GM10847 (cell line): Measurements from ENCODE around the gene CFAP99.

Experiments
- POLR2A ChIP-seq: IDR thresholded peaks from 2 replicates; pipeline ENCODE4 v1.6.1; 2011; ENCODE audit not compliant: insufficient read length; ENCODE audit errors: extremely low read depth

The CFAP99 gene

DNA sequence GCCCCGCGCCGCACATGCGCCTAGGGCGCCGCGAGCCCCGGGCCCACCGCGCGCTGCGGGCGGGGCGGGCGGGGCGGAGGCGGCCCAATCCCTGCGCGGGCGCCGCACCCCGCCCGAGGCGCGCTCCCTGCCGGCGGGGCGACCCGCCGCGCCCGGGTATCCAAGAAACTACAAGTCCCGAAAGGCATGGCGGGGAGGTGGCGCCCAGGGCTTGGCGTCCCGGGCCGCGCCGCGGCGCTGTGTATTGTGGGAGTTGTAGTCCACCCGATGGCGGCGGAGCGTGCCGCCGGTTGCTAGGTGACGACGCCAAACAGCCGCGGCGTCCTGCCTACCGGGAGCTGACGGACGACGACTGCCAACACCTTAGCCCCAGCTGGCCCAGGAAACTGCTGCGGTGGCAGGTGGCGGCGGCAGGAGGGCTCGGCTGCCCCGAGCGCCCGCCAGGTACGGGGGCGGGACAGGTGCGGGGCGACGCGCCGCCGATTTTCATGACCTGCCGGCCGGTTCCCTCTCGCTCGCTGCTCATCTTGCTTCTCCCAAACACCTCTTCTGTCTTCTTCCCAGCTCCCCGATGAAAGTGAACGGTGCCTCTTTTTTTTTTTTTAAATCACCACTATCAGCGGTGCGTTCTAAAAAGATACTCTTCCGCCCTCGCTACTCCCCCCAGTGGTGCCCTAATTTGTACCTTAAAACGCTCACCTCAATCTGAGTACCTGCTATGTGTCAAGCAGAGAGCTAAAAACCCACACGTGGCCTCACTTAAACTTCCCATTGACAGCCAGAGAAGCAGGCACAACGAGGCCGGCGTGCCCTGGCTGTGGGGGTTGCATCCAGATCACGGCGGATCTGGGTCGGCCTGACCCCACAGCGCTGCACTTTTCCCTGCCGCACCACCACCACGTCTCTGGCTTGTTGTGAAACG lies at the start of gene CFAP99:
CFAP99 (plus strand) TSS at position 306 of the 922 bp plus-strand sequence.
- no peak for TF ChIP-seq POLR2A

DNA sequence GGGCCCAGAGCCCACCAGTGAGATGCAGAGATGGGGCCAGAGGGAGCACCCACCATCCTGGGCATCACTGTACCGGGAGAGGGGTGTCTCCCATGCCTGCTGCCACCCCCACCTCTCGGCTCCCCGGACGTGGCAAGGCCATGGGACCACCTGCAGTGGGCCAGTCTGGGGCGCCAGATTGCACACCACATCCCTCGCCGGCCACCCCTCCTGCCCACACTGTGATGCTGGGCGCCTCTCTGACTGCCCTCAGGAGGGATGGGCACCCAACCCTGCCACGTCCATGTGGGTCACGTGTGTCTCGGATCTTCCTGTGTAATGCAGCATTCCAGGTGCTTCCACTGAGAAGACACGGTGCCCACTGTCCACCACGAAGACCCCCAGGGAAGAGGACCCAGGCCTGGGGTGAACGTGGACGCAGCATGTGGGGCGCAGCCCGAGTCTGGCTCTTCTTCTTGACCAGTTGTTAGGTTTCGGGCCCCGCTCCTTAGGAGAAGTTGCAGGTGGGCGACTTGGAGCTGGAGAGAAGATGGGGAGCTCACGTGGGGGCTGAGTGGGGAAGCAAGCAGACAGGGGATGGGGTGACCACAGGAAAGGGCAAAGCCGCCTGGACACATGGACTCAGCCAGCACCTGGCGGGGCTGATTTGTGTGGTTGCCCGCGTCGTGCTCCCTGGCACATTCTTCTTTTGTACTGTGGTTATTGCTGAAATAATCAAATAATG lies 48.0 kb upstream of the CFAP99 start:
- TF ChIP-seq POLR2A, result no peak

DNA sequence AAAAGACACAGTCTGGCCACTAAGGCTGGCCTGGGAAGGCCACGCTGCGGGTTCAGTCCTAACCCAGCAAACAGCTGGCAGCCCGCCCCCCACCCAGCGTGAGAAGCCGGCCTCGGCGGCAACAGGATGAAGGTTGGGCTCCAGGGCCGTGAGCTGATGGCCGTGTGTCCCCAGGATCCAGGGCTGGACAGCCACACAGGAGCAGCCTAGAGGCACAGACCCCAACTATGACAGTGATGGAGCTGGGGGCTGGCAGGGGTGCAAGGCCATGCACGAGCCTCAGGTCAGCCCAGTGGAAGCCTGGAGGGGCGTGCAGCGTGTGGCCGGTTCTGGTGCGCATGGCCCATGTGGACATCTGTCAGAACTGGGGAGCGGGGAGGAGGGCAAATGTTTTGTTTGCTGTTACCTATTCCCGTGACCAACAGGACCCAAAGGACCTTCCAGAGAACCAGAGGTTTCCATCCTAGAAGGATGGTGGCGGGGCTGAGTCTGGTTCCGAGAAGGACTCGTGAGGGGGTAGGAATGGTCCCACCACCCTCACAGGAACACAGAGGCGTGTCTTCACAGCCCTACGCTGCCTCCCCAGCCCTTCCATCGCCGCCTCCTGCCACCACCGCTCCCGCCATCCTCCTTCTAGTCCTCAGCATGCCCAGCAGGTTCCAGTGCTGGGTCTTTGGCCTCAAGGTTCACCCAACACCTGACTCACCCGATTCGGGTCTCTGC lies 46.8 kb upstream of the CFAP99 start:
- TF ChIP-seq POLR2A, result no peak

DNA sequence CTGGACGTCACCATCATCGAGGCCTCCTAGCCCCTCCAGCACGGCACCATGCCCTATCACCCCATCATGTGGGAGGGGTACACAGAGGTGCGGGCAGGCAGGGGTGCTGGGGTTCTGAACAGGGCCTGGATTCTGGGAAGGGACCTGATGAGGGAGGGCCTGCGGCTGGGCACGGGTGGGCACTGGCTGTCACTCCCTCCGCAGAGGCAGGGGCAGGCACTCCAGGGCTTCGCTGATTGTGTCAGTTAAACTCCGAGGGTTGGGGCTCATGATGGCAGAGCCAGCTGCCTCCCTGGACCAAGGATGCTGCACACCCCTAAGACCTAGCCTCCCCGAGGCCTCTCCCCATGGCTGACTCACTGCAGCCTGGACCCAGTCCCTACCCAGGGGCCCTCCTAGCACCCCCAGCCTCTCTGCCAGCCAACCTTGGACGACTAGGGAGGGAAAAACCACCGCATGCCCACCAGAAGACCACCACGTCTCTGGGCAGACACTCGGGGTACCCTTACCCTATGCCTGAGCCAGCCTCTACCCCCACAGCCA lies 46.2 kb upstream of the CFAP99 start:
- no peak for TF ChIP-seq POLR2A

DNA sequence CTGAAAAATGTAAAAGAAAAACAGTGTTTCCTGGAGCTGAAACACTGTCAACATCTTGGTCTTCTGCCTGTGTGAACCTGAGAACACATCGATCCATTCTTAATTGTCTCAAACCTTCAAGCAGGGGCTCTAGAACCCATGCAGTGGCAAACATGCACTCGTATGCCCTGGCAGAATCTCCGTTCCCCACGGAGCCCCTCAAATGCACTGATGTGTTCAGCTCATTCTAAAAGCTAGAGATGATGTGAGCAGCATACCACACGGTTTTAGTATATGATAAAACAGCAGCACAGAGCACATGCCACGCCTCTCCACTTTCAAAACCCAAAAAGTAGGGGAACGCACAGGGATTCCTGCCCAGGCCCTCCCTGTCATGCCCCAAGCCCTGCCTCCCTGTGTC lies 45.2 kb upstream of the CFAP99 start:
- TF ChIP-seq POLR2A, result no peak

DNA sequence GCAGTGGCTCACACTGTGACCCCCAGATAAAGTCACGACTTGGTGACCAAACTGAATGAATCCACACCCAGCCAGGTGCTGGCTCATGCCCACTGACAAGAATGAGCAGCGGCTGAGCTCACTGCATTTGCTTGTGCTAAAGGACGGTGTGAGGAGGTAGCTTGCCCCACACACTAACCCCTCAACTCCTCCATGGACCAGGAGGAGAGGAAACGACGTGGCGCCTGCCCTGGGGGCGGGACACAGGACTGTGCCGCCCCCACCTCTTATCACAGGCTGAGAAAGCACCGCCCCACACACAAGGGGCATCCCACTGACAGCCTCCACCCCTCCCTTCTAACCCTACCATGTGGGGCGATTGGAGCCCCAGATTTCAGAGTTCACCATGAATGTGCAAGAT lies 43.3 kb upstream of the CFAP99 start:
- no peak for TF ChIP-seq POLR2A

DNA sequence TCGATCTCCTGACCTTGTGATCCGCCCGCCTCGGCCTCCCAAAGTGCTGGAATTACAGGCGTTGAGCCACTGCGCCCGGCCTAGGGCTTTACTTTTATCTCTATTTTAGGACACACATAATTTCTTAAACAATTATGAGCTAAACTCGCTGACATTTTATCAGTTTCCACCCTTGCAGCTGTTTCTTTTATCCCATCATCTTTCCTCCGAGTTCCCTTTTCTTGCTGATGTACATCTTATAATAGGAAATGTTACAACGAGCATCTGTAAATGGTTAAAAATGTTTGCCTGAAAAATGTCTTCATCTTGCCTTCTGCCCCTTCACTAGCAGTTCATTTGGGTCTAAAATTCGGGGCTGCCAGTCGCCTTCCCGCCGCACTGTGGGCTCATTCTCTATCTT lies 41.5 kb upstream of the CFAP99 start:
- TF ChIP-seq POLR2A, result no peak

DNA sequence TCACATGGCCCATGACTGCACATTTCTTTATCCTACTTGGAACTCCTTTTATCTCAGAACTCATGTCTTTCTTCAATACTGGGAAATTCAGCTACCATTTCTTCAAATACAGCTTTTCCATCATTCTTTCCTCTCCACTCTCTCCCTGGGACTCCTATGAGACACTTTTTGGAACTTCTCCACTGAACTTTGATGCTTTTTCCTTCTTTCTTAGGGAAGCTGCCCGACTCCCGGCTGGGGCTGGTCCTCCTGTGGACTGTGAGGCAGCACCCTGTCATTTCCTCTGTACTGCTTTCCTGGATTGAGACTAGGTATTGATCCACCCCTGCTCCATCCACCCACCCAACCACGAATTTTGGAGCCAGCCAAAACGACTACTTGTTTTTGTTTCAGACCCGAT lies 40.4 kb upstream of the CFAP99 start:
- TF ChIP-seq POLR2A, result no peak

DNA sequence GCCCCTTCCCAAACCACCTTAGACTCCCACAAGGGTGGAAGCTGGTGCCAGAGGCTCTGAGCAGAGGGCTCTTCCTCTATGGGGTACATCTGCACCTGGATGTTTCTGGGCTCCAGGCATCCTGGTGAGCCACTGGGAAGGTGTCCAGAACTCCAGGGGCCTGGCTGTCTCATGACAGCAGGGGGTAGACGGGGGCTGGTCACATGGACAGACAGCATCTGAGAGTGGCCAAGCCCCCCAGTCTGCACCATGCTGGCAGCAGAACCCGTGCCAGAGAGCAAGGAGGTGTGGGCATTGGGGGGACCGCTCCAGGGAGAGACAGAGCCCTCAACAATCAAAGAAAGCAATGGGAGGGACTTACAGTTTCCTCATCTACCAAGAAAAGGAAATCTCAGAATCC lies 39.9 kb upstream of the CFAP99 start:
- TF ChIP-seq POLR2A, result no peak

DNA sequence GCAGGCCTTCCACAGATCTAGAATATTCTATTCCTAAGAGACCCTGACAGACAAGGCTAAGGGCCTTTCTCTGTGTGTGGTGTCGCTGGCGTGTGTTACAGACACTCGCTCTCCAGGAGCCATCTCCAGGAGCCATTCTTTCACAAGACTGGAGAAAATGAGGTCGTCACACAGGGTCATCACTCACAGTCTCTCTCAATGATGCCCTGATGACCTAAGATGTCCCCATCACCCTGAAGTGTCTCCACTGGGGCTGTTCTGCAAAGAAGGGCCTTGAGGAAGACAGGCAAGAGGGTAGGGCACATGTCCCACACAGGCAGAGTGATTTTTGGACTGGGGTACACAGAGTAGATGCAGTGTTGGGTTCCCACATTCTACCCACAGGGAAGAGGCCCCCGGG lies 35.0 kb upstream of the CFAP99 start:
- no peak for TF ChIP-seq POLR2A

DNA sequence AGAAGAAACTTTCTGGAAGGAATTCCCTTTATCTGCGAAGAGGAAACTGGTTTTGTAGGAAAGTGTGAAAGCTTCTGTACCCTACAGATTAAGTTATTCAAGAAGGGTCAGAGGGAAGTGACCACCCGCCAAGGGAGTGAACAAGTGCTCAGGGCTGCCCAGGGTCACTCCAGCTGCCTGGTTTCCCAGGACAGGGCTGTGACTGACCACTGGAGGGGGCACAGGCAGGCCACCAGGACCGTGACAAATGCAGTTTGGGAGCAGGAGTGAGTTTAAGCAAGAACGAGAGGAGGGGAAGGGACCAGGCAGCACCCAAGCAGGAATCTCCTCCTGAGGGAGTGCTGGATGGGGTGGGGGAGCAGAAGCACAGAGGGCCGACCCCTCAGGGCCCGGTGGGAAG lies 34.5 kb upstream of the CFAP99 start:
- TF ChIP-seq POLR2A, result no peak

DNA sequence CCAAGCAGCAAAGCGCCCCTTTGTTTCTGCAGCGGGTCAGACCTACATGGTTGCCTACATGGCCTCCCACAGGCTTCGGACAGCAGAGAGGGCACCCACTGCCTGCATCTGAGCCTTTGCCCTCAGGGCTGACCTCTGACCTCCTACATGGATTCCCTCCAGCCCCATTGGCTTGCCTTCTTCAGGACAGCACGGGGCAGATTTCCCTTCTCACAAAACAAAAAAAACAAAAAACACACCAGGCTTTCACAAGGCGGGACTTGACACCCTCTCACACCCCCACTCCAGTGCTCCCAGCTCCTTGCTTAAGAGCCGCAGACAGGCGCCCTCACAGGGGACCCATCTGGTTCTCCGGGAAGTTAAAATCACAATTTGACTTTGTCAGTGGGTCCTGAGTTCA lies 33.2 kb upstream of the CFAP99 start:
- no peak for TF ChIP-seq POLR2A

DNA sequence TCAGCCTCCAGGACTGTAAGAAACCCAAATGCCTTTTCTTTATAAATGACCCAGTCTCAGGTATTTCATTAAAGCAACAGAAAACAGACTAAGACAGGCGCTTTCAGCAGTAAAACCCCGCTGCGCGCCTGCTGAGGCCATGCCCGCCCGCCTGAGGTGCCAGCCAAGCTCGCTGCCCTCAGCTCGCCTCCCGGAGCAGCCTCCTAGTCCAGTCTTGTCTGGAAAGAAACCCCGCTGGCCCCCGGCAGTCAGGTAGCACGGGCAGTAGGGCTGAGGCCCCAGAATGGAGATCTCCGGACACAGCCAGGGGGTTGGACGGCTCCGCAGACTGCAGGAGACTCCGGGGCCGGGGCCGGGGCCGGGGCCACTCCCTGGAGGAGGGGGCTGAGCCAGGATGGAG lies 32.0 kb upstream of the CFAP99 start:
- TF ChIP-seq POLR2A, result no peak

DNA sequence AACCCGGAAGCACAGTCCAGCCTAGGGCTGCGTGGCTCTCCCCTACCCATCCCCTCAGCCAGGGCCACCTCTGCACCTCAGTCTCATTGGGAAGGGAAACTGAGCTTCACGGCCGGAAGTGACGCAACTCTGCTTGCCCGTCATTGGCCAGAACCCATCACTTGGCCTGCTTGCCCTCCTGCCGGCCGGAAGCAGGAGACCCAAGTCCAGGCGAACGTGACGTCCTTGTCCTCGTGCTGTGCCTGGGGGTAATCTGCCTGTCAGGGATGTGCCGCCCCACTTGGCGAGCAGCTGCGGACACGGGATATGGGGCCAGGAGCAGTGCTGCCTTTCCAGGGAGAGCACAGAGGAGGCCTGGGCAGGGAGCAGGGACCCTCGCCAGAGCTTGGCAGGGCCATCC lies 31.5 kb upstream of the CFAP99 start:
- no peak for TF ChIP-seq POLR2A

DNA sequence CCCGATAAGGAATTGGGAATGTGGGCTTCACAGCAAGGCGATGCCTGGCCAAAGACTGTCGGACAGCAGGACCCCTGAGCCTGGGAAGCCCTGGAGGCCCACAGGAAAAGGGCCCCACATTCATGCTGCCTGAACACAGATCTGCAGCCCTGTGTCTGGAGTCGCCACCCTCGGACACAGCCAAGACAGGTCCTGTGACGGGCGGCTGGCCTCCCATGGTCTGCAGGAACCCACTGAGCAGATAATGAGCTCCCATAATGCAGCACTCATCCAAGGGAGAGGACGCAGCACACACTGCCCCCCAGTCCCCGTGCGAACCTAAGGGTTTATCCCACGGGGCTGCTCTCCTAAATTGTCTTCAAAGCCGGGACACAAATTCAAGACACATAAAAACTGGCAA lies 30.9 kb upstream of the CFAP99 start:
- no peak for TF ChIP-seq POLR2A

DNA sequence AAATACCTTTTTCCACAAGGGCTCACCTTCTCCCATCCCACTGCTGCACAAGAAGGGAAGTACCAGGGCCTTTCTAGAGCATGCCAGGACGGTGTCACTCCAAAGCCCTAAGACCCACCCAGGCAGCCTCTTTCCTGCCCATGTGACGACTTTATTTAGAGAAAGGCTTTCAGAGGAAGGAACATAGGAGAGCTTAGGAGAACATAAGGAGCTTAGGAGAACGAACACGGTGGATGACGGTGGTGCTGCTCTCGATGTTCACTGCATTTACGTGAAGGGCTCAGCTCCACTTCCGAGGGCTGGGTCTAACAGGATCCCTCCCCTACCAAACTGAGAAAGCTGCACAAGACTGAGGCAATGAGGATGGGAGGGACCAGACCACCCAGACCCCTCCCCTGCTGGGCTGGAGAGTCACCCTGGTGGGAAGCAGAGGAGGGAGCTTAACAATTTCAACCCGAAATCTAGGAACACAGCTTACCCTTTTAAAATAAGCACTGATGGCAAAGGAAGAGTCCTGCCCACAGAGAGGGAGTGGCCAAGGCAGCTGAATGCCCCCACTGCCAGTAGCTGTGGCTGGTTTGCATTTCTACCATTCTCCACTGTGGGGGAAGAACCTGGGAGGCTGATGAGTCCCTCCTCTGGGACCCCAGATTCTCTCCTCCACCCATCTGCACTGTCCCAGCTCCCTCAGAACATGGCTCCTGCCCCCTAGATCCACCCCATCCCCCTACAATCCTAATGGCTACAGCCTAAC lies 30.1 kb upstream of the CFAP99 start:
- no peak for TF ChIP-seq POLR2A
